ENCODE results near the gene TMEM63C.

TMEM63C gene

DNA sequence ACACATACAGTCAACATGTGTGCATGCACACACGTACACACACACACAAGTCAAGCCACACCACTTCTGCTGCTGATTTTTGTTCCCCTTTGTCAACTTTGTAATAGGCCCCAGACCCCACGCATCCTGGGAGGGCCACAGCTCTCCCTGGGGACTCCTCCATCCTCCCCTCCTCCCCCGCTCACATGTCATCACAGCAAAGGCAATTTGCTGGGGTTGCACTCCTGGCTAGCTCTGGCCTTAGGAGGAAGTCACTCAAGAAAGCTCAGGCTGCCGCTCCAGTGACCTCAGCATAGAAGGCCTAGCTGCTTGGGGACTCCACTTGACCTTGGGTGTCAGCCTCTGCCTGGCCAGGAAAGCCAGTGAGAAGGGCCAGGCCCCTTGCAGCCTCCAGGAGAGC, 62.3 kb downstream of the TMEM63C start:
- TF ChIP-seq, protein P1, sequence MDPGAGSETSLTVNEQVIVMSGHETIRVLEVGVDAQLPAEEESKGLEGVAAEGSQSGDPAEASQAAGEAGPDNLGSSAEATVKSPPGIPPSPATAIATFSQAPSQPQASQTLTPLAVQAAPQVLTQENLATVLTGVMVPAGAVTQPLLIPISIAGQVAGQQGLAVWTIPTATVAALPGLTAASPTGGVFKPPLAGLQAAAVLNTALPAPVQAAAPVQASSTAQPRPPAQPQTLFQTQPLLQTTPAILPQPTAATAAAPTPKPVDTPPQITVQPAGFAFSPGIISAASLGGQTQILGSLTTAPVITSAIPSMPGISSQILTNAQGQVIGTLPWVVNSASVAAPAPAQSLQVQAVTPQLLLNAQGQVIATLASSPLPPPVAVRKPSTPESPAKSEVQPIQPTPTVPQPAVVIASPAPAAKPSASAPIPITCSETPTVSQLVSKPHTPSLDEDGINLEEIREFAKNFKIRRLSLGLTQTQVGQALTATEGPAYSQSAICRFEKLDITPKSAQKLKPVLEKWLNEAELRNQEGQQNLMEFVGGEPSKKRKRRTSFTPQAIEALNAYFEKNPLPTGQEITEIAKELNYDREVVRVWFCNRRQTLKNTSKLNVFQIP (CRISPR knock-in tag; IDR thresholded peaks at IDR 0.05; ENCODE audit: borderline replicate concordance, low read depth), result no peak
- TF ChIP-seq SNAI2 (CRISPR knock-in tag; IDR thresholded peaks at IDR 0.05), result no peak
- TF ChIP-seq ZC3H10 (CRISPR knock-in tag; IDR thresholded peaks at IDR 0.05), result no peak
- ATAC-seq, result no peak

- no peak for TF ChIP-seq ESRRG (CRISPR knock-in tag; IDR thresholded peaks at IDR 0.05)
- TF ChIP-seq PPARA (CRISPR knock-in tag; IDR thresholded peaks at IDR 0.05; ENCODE audit: borderline replicate concordance), result no peak
- TF ChIP-seq, protein P2, sequence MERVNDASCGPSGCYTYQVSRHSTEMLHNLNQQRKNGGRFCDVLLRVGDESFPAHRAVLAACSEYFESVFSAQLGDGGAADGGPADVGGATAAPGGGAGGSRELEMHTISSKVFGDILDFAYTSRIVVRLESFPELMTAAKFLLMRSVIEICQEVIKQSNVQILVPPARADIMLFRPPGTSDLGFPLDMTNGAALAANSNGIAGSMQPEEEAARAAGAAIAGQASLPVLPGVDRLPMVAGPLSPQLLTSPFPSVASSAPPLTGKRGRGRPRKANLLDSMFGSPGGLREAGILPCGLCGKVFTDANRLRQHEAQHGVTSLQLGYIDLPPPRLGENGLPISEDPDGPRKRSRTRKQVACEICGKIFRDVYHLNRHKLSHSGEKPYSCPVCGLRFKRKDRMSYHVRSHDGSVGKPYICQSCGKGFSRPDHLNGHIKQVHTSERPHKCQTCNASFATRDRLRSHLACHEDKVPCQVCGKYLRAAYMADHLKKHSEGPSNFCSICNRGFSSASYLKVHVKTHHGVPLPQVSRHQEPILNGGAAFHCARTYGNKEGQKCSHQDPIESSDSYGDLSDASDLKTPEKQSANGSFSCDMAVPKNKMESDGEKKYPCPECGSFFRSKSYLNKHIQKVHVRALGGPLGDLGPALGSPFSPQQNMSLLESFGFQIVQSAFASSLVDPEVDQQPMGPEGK (CRISPR knock-in tag; IDR thresholded peaks at IDR 0.05; ENCODE audit: borderline replicate concordance), result no peak
- no peak for TF ChIP-seq TCF4 (CRISPR knock-in tag; IDR thresholded peaks at IDR 0.05; ENCODE audit: borderline replicate concordance)
- TF ChIP-seq CREB5 (CRISPR knock-in tag; IDR thresholded peaks at IDR 0.05; ENCODE audit: low read depth), result no peak
- no peak for TF ChIP-seq RARB (CRISPR knock-in tag; IDR thresholded peaks at IDR 0.05)
- TF ChIP-seq BACH2 (CRISPR knock-in tag; IDR thresholded peaks at IDR 0.05; ENCODE audit: borderline replicate concordance), result no peak
- TF ChIP-seq ZFP30 (CRISPR knock-in tag; IDR thresholded peaks at IDR 0.05), result no peak
- TF ChIP-seq ZNF70 (CRISPR knock-in tag; IDR thresholded peaks at IDR 0.05), result no peak
- TF ChIP-seq ISL1 (CRISPR knock-in tag; IDR thresholded peaks at IDR 0.05), result no peak
- no peak for TF ChIP-seq ZNF565 (CRISPR knock-in tag; conservative IDR thresholded peaks at IDR 0.05; ENCODE audit: low read depth)
- no peak for TF ChIP-seq ZNF8 (CRISPR knock-in tag; IDR thresholded peaks at IDR 0.05)
- TF ChIP-seq TOX (CRISPR knock-in tag; IDR thresholded peaks at IDR 0.05; ENCODE audit: borderline replicate concordance), result no peak
- TF ChIP-seq OSR1 (CRISPR knock-in tag; IDR thresholded peaks at IDR 0.05), result no peak
- no peak for TF ChIP-seq ARNTL (CRISPR knock-in tag; IDR thresholded peaks at IDR 0.05; ENCODE audit: borderline replicate concordance, low read depth)
- no peak for TF ChIP-seq SNAI2 (CRISPR knock-in tag; IDR thresholded peaks at IDR 0.05)
- TF ChIP-seq, protein P3, sequence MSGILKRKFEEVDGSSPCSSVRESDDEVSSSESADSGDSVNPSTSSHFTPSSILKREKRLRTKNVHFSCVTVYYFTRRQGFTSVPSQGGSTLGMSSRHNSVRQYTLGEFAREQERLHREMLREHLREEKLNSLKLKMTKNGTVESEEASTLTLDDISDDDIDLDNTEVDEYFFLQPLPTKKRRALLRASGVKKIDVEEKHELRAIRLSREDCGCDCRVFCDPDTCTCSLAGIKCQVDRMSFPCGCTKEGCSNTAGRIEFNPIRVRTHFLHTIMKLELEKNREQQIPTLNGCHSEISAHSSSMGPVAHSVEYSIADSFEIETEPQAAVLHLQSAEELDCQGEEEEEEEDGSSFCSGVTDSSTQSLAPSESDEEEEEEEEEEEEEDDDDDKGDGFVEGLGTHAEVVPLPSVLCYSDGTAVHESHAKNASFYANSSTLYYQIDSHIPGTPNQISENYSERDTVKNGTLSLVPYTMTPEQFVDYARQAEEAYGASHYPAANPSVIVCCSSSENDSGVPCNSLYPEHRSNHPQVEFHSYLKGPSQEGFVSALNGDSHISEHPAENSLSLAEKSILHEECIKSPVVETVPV (CRISPR knock-in tag; IDR thresholded peaks at IDR 0.05), result no peak
- no peak for ATAC-seq
Measured at GRCh38 chr14:77245820-77246219, 64.2 kb downstream of the TMEM63C start.

DNA sequence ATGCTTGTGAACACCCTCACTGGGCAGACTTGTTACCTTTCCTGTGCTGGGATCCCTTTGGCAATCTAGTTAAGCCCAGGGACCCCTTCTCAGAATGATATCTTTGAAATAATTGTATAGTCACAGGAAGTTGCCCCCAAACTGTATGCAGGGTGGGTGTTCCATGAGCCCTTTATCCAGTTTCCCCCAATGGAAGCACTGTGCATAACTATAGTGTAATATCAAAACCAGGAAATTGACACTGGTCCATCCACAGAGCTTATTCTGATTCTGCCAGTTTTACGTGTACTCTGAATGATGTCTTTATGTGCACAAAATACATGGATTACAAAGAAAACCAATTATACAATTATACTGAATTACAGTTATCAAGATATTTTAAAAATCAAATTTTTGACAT, 65.2 kb downstream of the TMEM63C start:
- TF ChIP-seq, protein P1 (CRISPR knock-in tag; IDR thresholded peaks at IDR 0.05; ENCODE audit: borderline replicate concordance, low read depth), result no peak
- TF ChIP-seq ZNF565 (CRISPR knock-in tag; conservative IDR thresholded peaks at IDR 0.05; ENCODE audit: low read depth), result no peak
- TF ChIP-seq GLIS3 (CRISPR knock-in tag; IDR thresholded peaks at IDR 0.05), result no peak
- TF ChIP-seq ZFP3 (CRISPR knock-in tag; IDR thresholded peaks at IDR 0.05), result no peak
- ATAC-seq, result no peak

DNA sequence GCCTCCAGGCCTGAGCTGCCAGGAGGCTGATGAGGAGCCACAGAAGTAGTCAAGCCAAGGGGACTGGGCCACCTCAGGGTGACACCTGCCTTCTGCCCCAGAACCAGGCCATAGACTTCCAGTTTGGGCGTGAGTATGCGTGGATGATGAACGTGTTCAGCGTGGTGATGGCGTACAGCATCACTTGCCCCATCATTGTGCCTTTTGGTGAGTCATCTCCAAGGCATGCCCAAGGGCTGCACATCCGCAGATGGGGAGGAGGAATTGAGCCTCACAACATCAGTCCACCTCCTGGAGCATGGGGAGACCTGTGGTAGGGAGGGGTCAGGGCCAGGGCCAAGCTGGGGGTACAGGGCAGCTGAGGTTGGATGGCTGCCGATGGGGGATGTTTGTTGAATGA, 67.1 kb downstream of the TMEM63C start:
- no peak for ATAC-seq
- TF ChIP-seq ARNTL (CRISPR knock-in tag; IDR thresholded peaks at IDR 0.05; ENCODE audit: borderline replicate concordance, low read depth), result no peak
